Activated naive CD8-positive, alpha-beta T cell (primary cell): Measurements from ENCODE around the gene TK1.

Experiments used
- H3K27ac Mint-ChIP-seq: one replicate; pipeline ENCODE4 v1.8.0; 2021; ENCODE audit warnings: mixed read lengths
- H3K27me3 Mint-ChIP-seq: one replicate; pipeline ENCODE4 v1.8.0; 2021; ENCODE audit warnings: mixed read lengths
- H3K36me3 Mint-ChIP-seq: one replicate; pipeline ENCODE4 v1.8.0; 2021; ENCODE audit warnings: mixed read lengths
- H3K4me1 Mint-ChIP-seq: one replicate; pipeline ENCODE4 v1.8.0; 2021; ENCODE audit warnings: low read depth, mixed read lengths
- H3K4me3 Mint-ChIP-seq: one replicate; pipeline ENCODE4 v1.8.0; 2021; ENCODE audit warnings: mild to moderate bottlenecking, mixed read lengths
- H3K9me3 Mint-ChIP-seq: one replicate; pipeline ENCODE4 v1.8.0; 2021; ENCODE audit warnings: low read depth, mixed read lengths

The TK1 gene

GRCh38 chr17:78204387-78205123, 17.7 kb upstream of the TK1 start:
- Mint-ChIP-seq H3K4me3 (no peak overlapping the region), H3K9me3 (no peaks in the 10 kb centered on the region), H3K27me3 (no peaks in the 10 kb centered on the region), H3K4me1 (no peaks in the 10 kb centered on the region), H3K36me3 (peaks cover 3% of the 10 kb centered on the region), H3K27ac (no peak overlapping the region)

GRCh38 chr17:78202666-78203065, 15.8 kb upstream of the TK1 start:
- H3K27me3 Mint-ChIP-seq = no peaks in the 10 kb centered on the region
- H3K9me3 Mint-ChIP-seq = no peaks in the 10 kb centered on the region
- H3K36me3 Mint-ChIP-seq = peaks cover 3% of the 10 kb centered on the region
- H3K4me1 Mint-ChIP-seq = no peaks in the 10 kb centered on the region
- H3K27ac Mint-ChIP-seq = no peak overlapping the region
- H3K4me3 Mint-ChIP-seq = no peak overlapping the region

GRCh38 chr17:78200451-78200850, 13.6 kb upstream of the TK1 start:
- no peak overlapping the region for H3K27ac Mint-ChIP-seq
- H3K4me3 Mint-ChIP-seq = no peak overlapping the region
- H3K27me3 Mint-ChIP-seq = no peaks in the 10 kb centered on the region

GRCh38 chr17:78197147-78197832, 10.4 kb upstream of the TK1 start:
- H3K27ac Mint-ChIP-seq = no peak overlapping the region
- H3K36me3 Mint-ChIP-seq = no peaks in the 10 kb centered on the region
- H3K27me3 Mint-ChIP-seq = no peaks in the 10 kb centered on the region
- H3K4me1 Mint-ChIP-seq = no peaks in the 10 kb centered on the region
- H3K4me3 Mint-ChIP-seq = no peak overlapping the region
- no peaks in the 10 kb centered on the region for H3K9me3 Mint-ChIP-seq

More at GRCh38 chr17:78200451-78200850, 13.6 kb upstream of the TK1 start:
- H3K9me3 Mint-ChIP-seq = no peaks in the 10 kb centered on the region
- no peaks in the 10 kb centered on the region for H3K4me1 Mint-ChIP-seq
- peaks cover 3% of the 10 kb centered on the region for H3K36me3 Mint-ChIP-seq

GRCh38 chr17:78196716-78197115, 9.9 kb upstream of the TK1 start:
- Mint-ChIP-seq H3K9me3 (no peaks in the 10 kb centered on the region), H3K27me3 (no peaks in the 10 kb centered on the region), H3K36me3 (no peaks in the 10 kb centered on the region), H3K4me1 (no peaks in the 10 kb centered on the region), H3K27ac (no peak overlapping the region), H3K4me3 (no peak overlapping the region)

- peak overlapping the region; percentile 80 for H3K4me3 Mint-ChIP-seq
Measured at GRCh38 chr17:78185981-78186691, 716 bp downstream of the TK1 start.

GRCh38 chr17:78184868-78185267, 2.0 kb downstream of the TK1 start:
- no peaks in the 10 kb centered on the region for H3K27me3 Mint-ChIP-seq
- H3K9me3 Mint-ChIP-seq = no peaks in the 10 kb centered on the region
- H3K4me1 Mint-ChIP-seq = peaks cover 9% of the 10 kb centered on the region
- H3K36me3 Mint-ChIP-seq = no peaks in the 10 kb centered on the region
- peak overlapping the region; percentile 1 for H3K4me3 Mint-ChIP-seq
- no peak overlapping the region for H3K27ac Mint-ChIP-seq

More at GRCh38 chr17:78185981-78186691, 716 bp downstream of the TK1 start:
- Mint-ChIP-seq H3K36me3 (no peaks in the 10 kb centered on the region), H3K27me3 (no peaks in the 10 kb centered on the region), H3K4me1 (peaks cover 12% of the 10 kb centered on the region), H3K27ac (peak overlapping the region; percentile 61), H3K9me3 (no peaks in the 10 kb centered on the region)

- Mint-ChIP-seq H3K9me3 (no peaks in the 10 kb centered on the region), H3K27ac (no peak overlapping the region), H3K4me3 (no peak overlapping the region), H3K4me1 (peaks cover 9% of the 10 kb centered on the region), H3K36me3 (no peaks in the 10 kb centered on the region), H3K27me3 (no peaks in the 10 kb centered on the region)
Measured at GRCh38 chr17:78184351-78184750, 2.5 kb downstream of the TK1 start.

GRCh38 chr17:78183916-78184315, 2.9 kb downstream of the TK1 start:
- Mint-ChIP-seq H3K4me1 (peaks cover 9% of the 10 kb centered on the region), H3K27me3 (no peaks in the 10 kb centered on the region), H3K36me3 (no peaks in the 10 kb centered on the region), H3K4me3 (no peak overlapping the region), H3K27ac (no peak overlapping the region), H3K9me3 (no peaks in the 10 kb centered on the region)

GRCh38 chr17:78182504-78182903, 4.3 kb downstream of the TK1 start:
- no peaks in the 10 kb centered on the region for H3K36me3 Mint-ChIP-seq

GRCh38 chr17:78180508-78180907, 6.3 kb downstream of the TK1 start:
- Mint-ChIP-seq H3K4me1 (peaks cover 12% of the 10 kb centered on the region), H3K4me3 (no peak overlapping the region), H3K27me3 (no peaks in the 10 kb centered on the region), H3K36me3 (no peaks in the 10 kb centered on the region), H3K9me3 (no peaks in the 10 kb centered on the region), H3K27ac (no peak overlapping the region)

More at GRCh38 chr17:78182504-78182903, 4.3 kb downstream of the TK1 start:
- Mint-ChIP-seq H3K9me3 (no peaks in the 10 kb centered on the region), H3K27me3 (no peaks in the 10 kb centered on the region), H3K4me3 (no peak overlapping the region), H3K27ac (no peak overlapping the region), H3K4me1 (peaks cover 5% of the 10 kb centered on the region)

GRCh38 chr17:78180083-78180482, 6.8 kb downstream of the TK1 start:
- H3K27me3 Mint-ChIP-seq = no peaks in the 10 kb centered on the region
- H3K9me3 Mint-ChIP-seq = no peaks in the 10 kb centered on the region
- no peak overlapping the region for H3K4me3 Mint-ChIP-seq
- H3K27ac Mint-ChIP-seq = no peak overlapping the region
- no peaks in the 10 kb centered on the region for H3K36me3 Mint-ChIP-seq
- H3K4me1 Mint-ChIP-seq = peaks cover 15% of the 10 kb centered on the region

- H3K4me1 Mint-ChIP-seq = peaks cover 15% of the 10 kb centered on the region
- no peaks in the 10 kb centered on the region for H3K27me3 Mint-ChIP-seq
- H3K9me3 Mint-ChIP-seq = no peaks in the 10 kb centered on the region
- no peak overlapping the region for H3K27ac Mint-ChIP-seq
- no peak overlapping the region for H3K4me3 Mint-ChIP-seq
- no peaks in the 10 kb centered on the region for H3K36me3 Mint-ChIP-seq
Measured at GRCh38 chr17:78179372-78179771, 7.5 kb downstream of the TK1 start.

- Mint-ChIP-seq H3K4me1 (peaks cover 41% of the 10 kb centered on the region), H3K9me3 (no peaks in the 10 kb centered on the region), H3K36me3 (no peaks in the 10 kb centered on the region), H3K27me3 (no peaks in the 10 kb centered on the region), H3K27ac (no peak overlapping the region), H3K4me3 (no peak overlapping the region)
Measured at GRCh38 chr17:78176548-78177025, 10.3 kb downstream of the TK1 start.

- H3K36me3 Mint-ChIP-seq = no peaks in the 10 kb centered on the region
- no peak overlapping the region for H3K27ac Mint-ChIP-seq
- no peaks in the 10 kb centered on the region for H3K9me3 Mint-ChIP-seq
- no peaks in the 10 kb centered on the region for H3K27me3 Mint-ChIP-seq
- H3K4me3 Mint-ChIP-seq = no peak overlapping the region
- peaks cover 48% of the 10 kb centered on the region for H3K4me1 Mint-ChIP-seq
Measured at GRCh38 chr17:78175643-78175981, 11.2 kb downstream of the TK1 start.
